ENCODE results near the gene CHMP5. TPM values are rescaled to one million over a fixed set of nuclear protein-coding genes. Genes with fewer than 3 reads are reported as not detected.

The CHMP5 gene
- total and polyA plus RNA-seq, 10 of the 15 experiments (the other 5 are each of a cell fraction or from before 2014, with no cell fraction given): 40.3 to 179 (median 78.6) TPM

DNA sequence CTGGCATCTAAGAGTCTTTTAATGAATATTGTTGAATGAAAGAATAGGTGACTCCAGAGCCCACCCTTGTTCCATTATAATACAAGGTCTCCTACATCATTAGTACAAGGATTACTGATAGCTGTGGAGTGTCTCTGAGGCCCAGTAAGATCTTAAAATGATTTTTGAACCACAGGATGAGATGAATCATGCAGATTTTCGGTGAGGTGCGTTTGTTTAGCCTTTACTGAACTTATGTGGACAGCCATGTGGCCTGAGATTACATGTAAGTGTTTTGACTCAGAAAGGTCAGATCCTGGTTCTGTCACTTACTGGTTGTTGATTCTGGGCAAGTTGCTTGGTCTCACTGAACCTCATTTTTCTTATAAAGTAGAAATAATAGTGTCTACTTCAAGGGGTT is 47.1 kb downstream of the CHMP5 start:
- WGBS (ENCODE audit: insufficient coverage, insufficient replicate concordance, low lambda C conversion rate, missing lambda C conversion rate): 3% methylated on average over 2 of the region's 2 CpGs
- POLR2A ChIA-PET: interaction anchor here (0.5 to 0.7 kb wide), 2 partner anchors 12 to 40 kb away, joined by 3 read pairs; no protein-coding TSS in a partner anchor
- no peak overlapping the region for H3K9ac ChIP-seq (ENCODE audit: control insufficient read depth, insufficient read depth, low read length)
- SMC1A ChIA-PET (ENCODE audit: uncharacterized antibody, unreplicated experiment): interaction anchor here (0.6 kb wide), 1 partner anchor 143 kb away, joined by 3 read pairs; no protein-coding TSS in a partner anchor
- RAD21 ChIA-PET (ENCODE audit: unreplicated experiment): no interaction called here
- FAIRE-seq (no peak), DNase-seq (ENCODE audit: low read depth, low spot score) (no peak), ATAC-seq (no peak)
- H4K20me1 ChIP-seq (ENCODE audit: control insufficient read depth, insufficient read depth): no peaks in the 10 kb centered on the region
- no TSS peak for BruUV-seq (replicated peaks)
- H3K36me3 ChIP-seq (ENCODE audit: control insufficient read depth in 2 of 2, insufficient read depth in 2 of 2, low read length in 1 of 2): peaks cover 11 to 37% of the 10 kb centered on the region in 2 experiments
- intact Hi-C loops (cut with micrococcal nuclease; ENCODE audit: unreplicated experiment): no loop called here
- H3K27ac ChIP-seq (ENCODE audit: control insufficient read depth, insufficient read depth): no peak overlapping the region
- in situ Hi-C loops (cut with MboI): no loop called here
- H3K79me2 ChIP-seq (ENCODE audit: control insufficient read depth, insufficient read depth, low read length): no peaks in the 10 kb centered on the region
- no peak overlapping the region for H2AFZ ChIP-seq (ENCODE audit: control insufficient read depth, low read depth, low read length)
- H3K4me1 ChIP-seq (ENCODE audit: control insufficient read depth, insufficient read depth, low read length): no peaks in the 10 kb centered on the region
- no peak overlapping the region for H3K4me2 ChIP-seq (ENCODE audit: control insufficient read depth, insufficient read depth)
- H3K27me3 ChIP-seq (replicated peaks in 1 of 2; ENCODE audit: control insufficient read depth in 2 of 2, insufficient read depth in 2 of 2, low read length in 1 of 2): no peaks in the 10 kb centered on the region
- no peak overlapping the region for H3K4me3 ChIP-seq
- CTCF ChIA-PET: interaction anchor here (0.7 to 0.9 kb wide), 2 partner anchors 36 to 62 kb away, joined by 3 read pairs; no protein-coding TSS in a partner anchor
- no peaks in the 10 kb centered on the region for H3K9me3 ChIP-seq (replicated peaks; ENCODE audit: control insufficient read depth, insufficient read depth, low read length)
- TF ChIP-seq HDAC6 (IDR thresholded peaks at IDR 0.05; ENCODE audit: unreplicated experiment): no peak
- TF ChIP-seq RUNX3 (IDR thresholded peaks at IDR 0.05; ENCODE audit: low read length): no peak
- TF ChIP-seq, protein P1, sequence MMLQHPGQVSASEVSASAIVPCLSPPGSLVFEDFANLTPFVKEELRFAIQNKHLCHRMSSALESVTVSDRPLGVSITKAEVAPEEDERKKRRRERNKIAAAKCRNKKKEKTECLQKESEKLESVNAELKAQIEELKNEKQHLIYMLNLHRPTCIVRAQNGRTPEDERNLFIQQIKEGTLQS (IDR thresholded peaks at IDR 0.05; ENCODE audit: borderline replicate concordance, extremely low read depth, low read depth, low read length): no peak
- no peak for TF ChIP-seq CBX3 (IDR thresholded peaks at IDR 0.05; ENCODE audit: borderline replicate concordance, low read depth)
- TF ChIP-seq, protein P2, sequence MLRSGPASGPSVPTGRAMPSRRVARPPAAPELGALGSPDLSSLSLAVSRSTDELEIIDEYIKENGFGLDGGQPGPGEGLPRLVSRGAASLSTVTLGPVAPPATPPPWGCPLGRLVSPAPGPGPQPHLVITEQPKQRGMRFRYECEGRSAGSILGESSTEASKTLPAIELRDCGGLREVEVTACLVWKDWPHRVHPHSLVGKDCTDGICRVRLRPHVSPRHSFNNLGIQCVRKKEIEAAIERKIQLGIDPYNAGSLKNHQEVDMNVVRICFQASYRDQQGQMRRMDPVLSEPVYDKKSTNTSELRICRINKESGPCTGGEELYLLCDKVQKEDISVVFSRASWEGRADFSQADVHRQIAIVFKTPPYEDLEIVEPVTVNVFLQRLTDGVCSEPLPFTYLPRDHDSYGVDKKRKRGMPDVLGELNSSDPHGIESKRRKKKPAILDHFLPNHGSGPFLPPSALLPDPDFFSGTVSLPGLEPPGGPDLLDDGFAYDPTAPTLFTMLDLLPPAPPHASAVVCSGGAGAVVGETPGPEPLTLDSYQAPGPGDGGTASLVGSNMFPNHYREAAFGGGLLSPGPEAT (IDR thresholded peaks at IDR 0.05; ENCODE audit: low read depth): no peak
- TF ChIP-seq CEBPB (IDR thresholded peaks at IDR 0.05; ENCODE audit: borderline replicate concordance in 1 of 2, low read depth in 2 of 2, low read length in 2 of 2): no peak
- TF ChIP-seq GATAD2B (conservative IDR thresholded peaks at IDR 0.05; ENCODE audit: low read depth): no peak
- TF ChIP-seq POLR2AphosphoS5 (IDR thresholded peaks at IDR 0.05; ENCODE audit: low read length): no peak
- TF ChIP-seq PAX5 (IDR thresholded peaks at IDR 0.05; ENCODE audit: borderline replicate concordance, low read depth, low read length): no peak
- no peak for TF ChIP-seq SMC3 (IDR thresholded peaks at IDR 0.05; ENCODE audit: borderline replicate concordance, low read length)
- TF ChIP-seq, protein P3, sequence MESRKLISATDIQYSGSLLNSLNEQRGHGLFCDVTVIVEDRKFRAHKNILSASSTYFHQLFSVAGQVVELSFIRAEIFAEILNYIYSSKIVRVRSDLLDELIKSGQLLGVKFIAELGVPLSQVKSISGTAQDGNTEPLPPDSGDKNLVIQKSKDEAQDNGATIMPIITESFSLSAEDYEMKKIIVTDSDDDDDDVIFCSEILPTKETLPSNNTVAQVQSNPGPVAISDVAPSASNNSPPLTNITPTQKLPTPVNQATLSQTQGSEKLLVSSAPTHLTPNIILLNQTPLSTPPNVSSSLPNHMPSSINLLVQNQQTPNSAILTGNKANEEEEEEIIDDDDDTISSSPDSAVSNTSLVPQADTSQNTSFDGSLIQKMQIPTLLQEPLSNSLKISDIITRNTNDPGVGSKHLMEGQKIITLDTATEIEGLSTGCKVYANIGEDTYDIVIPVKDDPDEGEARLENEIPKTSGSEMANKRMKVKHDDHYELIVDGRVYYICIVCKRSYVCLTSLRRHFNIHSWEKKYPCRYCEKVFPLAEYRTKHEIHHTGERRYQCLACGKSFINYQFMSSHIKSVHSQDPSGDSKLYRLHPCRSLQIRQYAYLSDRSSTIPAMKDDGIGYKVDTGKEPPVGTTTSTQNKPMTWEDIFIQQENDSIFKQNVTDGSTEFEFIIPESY (IDR thresholded peaks at IDR 0.05): no peak
- TF ChIP-seq, protein P4, sequence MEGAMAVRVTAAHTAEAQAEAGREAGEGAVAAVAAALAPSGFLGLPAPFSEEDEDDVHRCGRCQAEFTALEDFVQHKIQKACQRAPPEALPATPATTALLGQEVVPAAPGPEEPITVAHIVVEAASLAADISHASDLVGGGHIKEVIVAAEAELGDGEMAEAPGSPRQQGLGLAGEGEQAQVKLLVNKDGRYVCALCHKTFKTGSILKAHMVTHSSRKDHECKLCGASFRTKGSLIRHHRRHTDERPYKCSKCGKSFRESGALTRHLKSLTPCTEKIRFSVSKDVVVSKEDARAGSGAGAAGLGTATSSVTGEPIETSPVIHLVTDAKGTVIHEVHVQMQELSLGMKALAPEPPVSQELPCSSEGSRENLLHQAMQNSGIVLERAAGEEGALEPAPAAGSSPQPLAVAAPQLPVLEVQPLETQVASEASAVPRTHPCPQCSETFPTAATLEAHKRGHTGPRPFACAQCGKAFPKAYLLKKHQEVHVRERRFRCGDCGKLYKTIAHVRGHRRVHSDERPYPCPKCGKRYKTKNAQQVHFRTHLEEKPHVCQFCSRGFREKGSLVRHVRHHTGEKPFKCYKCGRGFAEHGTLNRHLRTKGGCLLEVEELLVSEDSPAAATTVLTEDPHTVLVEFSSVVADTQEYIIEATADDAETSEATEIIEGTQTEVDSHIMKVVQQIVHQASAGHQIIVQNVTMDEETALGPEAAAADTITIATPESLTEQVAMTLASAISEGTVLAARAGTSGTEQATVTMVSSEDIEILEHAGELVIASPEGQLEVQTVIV (IDR thresholded peaks at IDR 0.05; ENCODE audit: borderline replicate concordance, partially characterized antibody): no peak
- TF ChIP-seq, protein P5, sequence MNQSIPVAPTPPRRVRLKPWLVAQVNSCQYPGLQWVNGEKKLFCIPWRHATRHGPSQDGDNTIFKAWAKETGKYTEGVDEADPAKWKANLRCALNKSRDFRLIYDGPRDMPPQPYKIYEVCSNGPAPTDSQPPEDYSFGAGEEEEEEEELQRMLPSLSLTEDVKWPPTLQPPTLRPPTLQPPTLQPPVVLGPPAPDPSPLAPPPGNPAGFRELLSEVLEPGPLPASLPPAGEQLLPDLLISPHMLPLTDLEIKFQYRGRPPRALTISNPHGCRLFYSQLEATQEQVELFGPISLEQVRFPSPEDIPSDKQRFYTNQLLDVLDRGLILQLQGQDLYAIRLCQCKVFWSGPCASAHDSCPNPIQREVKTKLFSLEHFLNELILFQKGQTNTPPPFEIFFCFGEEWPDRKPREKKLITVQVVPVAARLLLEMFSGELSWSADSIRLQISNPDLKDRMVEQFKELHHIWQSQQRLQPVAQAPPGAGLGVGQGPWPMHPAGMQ (IDR thresholded peaks at IDR 0.05; ENCODE audit: borderline replicate concordance): no peak
